GM23338 (cell line): Measurements from ENCODE around the gene RAB12. TPM values are rescaled to one million over a fixed set of nuclear protein-coding genes. Genes with fewer than 3 reads are reported as not detected.

Source experiments
- ATAC-seq: fragments of 200-7000 bp; cut with Tn5 transposase; 3 replicates; pipeline ENCODE4 v1.9.1; 2020
- DNase-seq: peaks from one replicate; pipeline ENCODE4 v3.0.0-alpha.2; 2015; ENCODE audit warnings: low spot score
- H2AFZ ChIP-seq: fragments of 200-600 bp; sonication (generic); 2 replicates; pipeline ENCODE4 v1.8.0; 2016; ENCODE audit warnings: antibody characterized with exemption, mild to moderate bottlenecking, moderate library complexity
- H3F3A ChIP-seq: fragments of 200-600 bp; sonication (generic); replicated peaks from 2 replicates; pipeline ENCODE4 v1.8.0; 2017; ENCODE audit warnings: antibody characterized with exemption, mixed run types, low read depth
- H3K27ac ChIP-seq: fragments of 200-600 bp; sonication (generic); 2 replicates; pipeline ENCODE4 v1.6.1; 2016; ENCODE audit warnings: low read depth
- H3K27me3 ChIP-seq: fragments of 200-600 bp; sonication (generic); 2 replicates; pipeline ENCODE4 v1.8.0; 2016; ENCODE audit warnings: mild to moderate bottlenecking, mixed run types, moderate library complexity; ENCODE audit not compliant: insufficient read depth
- H3K36me3 ChIP-seq: fragments of 200-600 bp; sonication (generic); 2 replicates; pipeline ENCODE4 v1.8.0; 2016; ENCODE audit warnings: mild to moderate bottlenecking; ENCODE audit not compliant: insufficient read depth
- H3K4me1 ChIP-seq: fragments of 200-600 bp; sonication (generic); 2 replicates; pipeline ENCODE4 v1.8.0; 2016; ENCODE audit warnings: mild to moderate bottlenecking, moderate library complexity; ENCODE audit not compliant: insufficient read depth
- H3K4me2 ChIP-seq: fragments of 200-600 bp; sonication (generic); 2 replicates; pipeline ENCODE4 v1.7.1; 2017; ENCODE audit warnings: mixed run types
- H3K4me3 ChIP-seq: fragments of 200-600 bp; sonication (generic); 2 replicates; pipeline ENCODE4 v1.6.1; 2016; ENCODE audit warnings: mixed run types
- H3K79me2 ChIP-seq: fragments of 200-600 bp; sonication (generic); replicated peaks from 2 replicates; pipeline ENCODE4 v1.8.0; 2017; ENCODE audit warnings: mild to moderate bottlenecking; ENCODE audit not compliant: insufficient read depth
- H3K9me2 ChIP-seq: fragments of 200-600 bp; sonication (generic); 2 replicates; pipeline ENCODE4 v1.8.0; 2017; ENCODE audit not compliant: insufficient read depth
- H4K20me1 ChIP-seq: fragments of 200-600 bp; sonication (generic); replicated peaks from 2 replicates; pipeline ENCODE4 v1.8.0; 2017; ENCODE audit warnings: mild to moderate bottlenecking; ENCODE audit not compliant: insufficient read depth
- H3K27ac Mint-ChIP-seq: 2 replicates; pipeline ENCODE4 v1.8.0; 2020; ENCODE audit warnings: inconsistent platforms, mild to moderate bottlenecking, moderate library complexity, mixed read lengths
- H3K27me3 Mint-ChIP-seq: 3 replicates; pipeline ENCODE4 v1.8.0; 2022; ENCODE audit warnings: low read depth, mild to moderate bottlenecking, moderate library complexity, mixed read lengths, inconsistent platforms; ENCODE audit not compliant: insufficient read depth, poor library complexity
- H3K36me3 Mint-ChIP-seq: 3 replicates; pipeline ENCODE4 v1.8.0; 2021; ENCODE audit warnings: low read depth, mild to moderate bottlenecking, inconsistent platforms, moderate library complexity, mixed read lengths
- H3K4me1 Mint-ChIP-seq: 3 replicates; pipeline ENCODE4 v1.8.0; 2020; ENCODE audit warnings: mild to moderate bottlenecking, inconsistent platforms, mixed read lengths
- H3K4me3 Mint-ChIP-seq: 3 replicates; pipeline ENCODE4 v1.8.0; 2021; ENCODE audit warnings: moderate library complexity, mild to moderate bottlenecking, inconsistent platforms, mixed read lengths
- H3K9me3 Mint-ChIP-seq: 3 replicates; pipeline ENCODE4 v1.8.0; 2020; ENCODE audit warnings: moderate library complexity, mild to moderate bottlenecking, inconsistent platforms, mixed read lengths
- CREB1 ChIP-seq: fragments of 250-450 bp; sonication (Bioruptor Pico); IDR thresholded peaks from 2 replicates; pipeline ENCODE4 v1.5.0; 2020; ENCODE audit warnings: low read depth, mild to moderate bottlenecking, moderate library complexity
- CTCF ChIP-seq, 2 experiments: fragments of 200-600 bp in 1 of 2; sonication (generic) in 1 of 2; conservative IDR thresholded peaks; 2 replicates each; pipeline versions ENCODE4 v1.5.1 to v1.6.1; 2016 to 2017; ENCODE audit warnings: antibody characterized with exemption in 2 of 2, low read depth in 2 of 2, mild to moderate bottlenecking in 2 of 2, moderate library complexity in 1 of 2
- ETS1 ChIP-seq: IDR thresholded peaks from 2 replicates; pipeline ENCODE4 v1.6.1; 2016; ENCODE audit warnings: antibody characterized with exemption
- EZH2 ChIP-seq: fragments of 200-600 bp; sonication (generic); IDR thresholded peaks from one replicate; pipeline ENCODE4 v1.8.0; 2017; ENCODE audit warnings: antibody characterized with exemption, mild to moderate bottlenecking, low read depth; ENCODE audit not compliant: unreplicated experiment
- EZH2phosphoT487 ChIP-seq: fragments of 200-600 bp; sonication (generic); IDR thresholded peaks from one replicate; pipeline ENCODE4 v1.8.1; 2018; ENCODE audit warnings: antibody characterized with exemption; ENCODE audit not compliant: unreplicated experiment
- JUNB ChIP-seq: IDR thresholded peaks from one replicate; pipeline ENCODE4 v1.6.1; 2016; ENCODE audit warnings: antibody characterized with exemption; ENCODE audit not compliant: unreplicated experiment
- NANOG ChIP-seq: IDR thresholded peaks from 2 replicates; pipeline ENCODE4 v1.6.1; 2016; ENCODE audit warnings: antibody characterized with exemption, borderline replicate concordance
- POLR2AphosphoS5 ChIP-seq: IDR thresholded peaks from 2 replicates; pipeline ENCODE4 v1.6.1; 2016; ENCODE audit warnings: antibody characterized with exemption, low read depth
- REST ChIP-seq: IDR thresholded peaks from one replicate; pipeline ENCODE4 v1.6.1; 2018; ENCODE audit warnings: antibody characterized with exemption; ENCODE audit not compliant: unreplicated experiment
- STAT1 ChIP-seq: IDR thresholded peaks from one replicate; pipeline ENCODE4 v1.6.1; 2016; ENCODE audit warnings: antibody characterized with exemption; ENCODE audit not compliant: unreplicated experiment
- ZNF114 ChIP-seq: fragments of 250-450 bp; sonication (Bioruptor Pico); IDR thresholded peaks from 2 replicates; pipeline ENCODE4 v1.5.0; 2020; ENCODE audit warnings: mild to moderate bottlenecking, moderate library complexity
- ZNF331 ChIP-seq: fragments of 250-450 bp; sonication (Bioruptor Pico); IDR thresholded peaks from 2 replicates; pipeline ENCODE4 v1.5.0; 2020; ENCODE audit warnings: low read depth, mild to moderate bottlenecking, moderate library complexity
- ZNF462 ChIP-seq: fragments of 250-450 bp; sonication (Bioruptor Pico); IDR thresholded peaks from 2 replicates; pipeline ENCODE4 v1.5.0; 2020; ENCODE audit warnings: mild to moderate bottlenecking, moderate library complexity
- polyA plus RNA-seq: library from polyadenylated mRNA; unstranded; fragments of >200 nt; fragmentation: Nextera tagmentation; extraction: Ambion mirVana; gene quantifications from 2 replicates; pipeline ENCODE4 v1.2.1, GENCODE V29; 2016
- total RNA-seq: library from RNA; depleted of rRNA; stranded (reverse); fragments of >200 nt; shearing (Covaris generic); gene quantifications from 2 replicates; pipeline ENCODE4 v1.2.3, GENCODE V29; 2014

Gene RAB12
- total and polyA plus RNA-seq, 2 experiments from 2014 or later, result 16.7 to 80.4 TPM

DNA sequence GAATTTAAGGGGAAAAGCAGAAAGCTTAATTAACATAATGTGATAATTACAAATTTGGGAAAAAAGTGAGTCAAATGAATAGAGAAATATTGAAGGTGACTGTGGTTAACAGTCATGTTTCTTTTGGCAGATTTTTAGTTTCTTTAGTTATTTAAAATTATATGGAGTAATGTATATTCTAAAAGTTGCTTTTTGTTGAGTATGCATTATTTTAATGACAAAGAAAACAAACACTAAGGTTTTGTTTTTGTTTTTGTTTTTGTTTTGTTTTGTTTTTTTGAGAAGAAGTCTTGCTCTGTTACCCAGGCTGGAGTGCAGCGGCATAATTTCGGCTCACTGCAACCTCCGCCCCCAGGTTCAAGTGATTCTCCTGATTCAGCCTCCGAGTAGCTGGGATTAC lies 65.8 kb downstream of the RAB12 start:
- no peaks in the 10 kb centered on the region; the same call in 2 of the 3 replicates for H3K9me3 Mint-ChIP-seq
- ATAC-seq (no peak), DNase-seq (no peak)
- no peaks in the 10 kb centered on the region for H3K9me2 ChIP-seq
- no peaks in the 10 kb centered on the region for H3K79me2 ChIP-seq
- H3F3A ChIP-seq, result no peaks in the 10 kb centered on the region
- H3K27me3 Mint-ChIP-seq, result no peaks in the 10 kb centered on the region
- no peak overlapping the region for H3K27ac ChIP-seq
- H3K27ac Mint-ChIP-seq, result no peak overlapping the region
- no peaks in the 10 kb centered on the region for H3K27me3 ChIP-seq
- H4K20me1 ChIP-seq, result no peaks in the 10 kb centered on the region
- no peaks in the 10 kb centered on the region for H3K36me3 Mint-ChIP-seq
- no peak overlapping the region for H2AFZ ChIP-seq
- H3K4me3 ChIP-seq, result no peak overlapping the region
- H3K4me2 ChIP-seq, result no peak overlapping the region
- H3K4me1 ChIP-seq, result peaks cover 9% of the 10 kb centered on the region; the same call in 1 of the 2 replicates
- no peaks in the 10 kb centered on the region for H3K36me3 ChIP-seq
- H3K4me3 Mint-ChIP-seq, result no peak overlapping the region
- H3K4me1 Mint-ChIP-seq, result peaks cover 14% of the 10 kb centered on the region
- TF ChIP-seq ZNF114 (no peak), POLR2AphosphoS5 (no peak), ETS1 (no peak), EZH2 (no peak), CREB1 (no peak), NANOG (no peak), EZH2phosphoT487 (no peak), REST (no peak), STAT1 (no peak), CTCF (conservative IDR thresholded peaks at IDR 0.05; ENCODE audit: low read depth in 2 of 2) (no peak), ZNF462 (CRISPR knock-in tag) (no peak), ZNF331 (CRISPR knock-in tag) (no peak), JUNB (no peak)
